GM23338 (cell line): ENCODE measurements around the gene FAM168A. TPM values are rescaled to one million over a fixed set of nuclear protein-coding genes. Genes with fewer than 3 reads are reported as not detected.

Experiments used
- ATAC-seq: fragments of 200-7000 bp; cut with Tn5 transposase; 3 replicates; pipeline ENCODE4 v1.9.1; 2020
- DNase-seq: peaks from one replicate; pipeline ENCODE4 v3.0.0-alpha.2; 2015; ENCODE audit warnings: low spot score
- H2AFZ ChIP-seq: fragments of 200-600 bp; sonication (generic); 2 replicates; pipeline ENCODE4 v1.8.0; 2016; ENCODE audit warnings: antibody characterized with exemption, mild to moderate bottlenecking, moderate library complexity
- H3F3A ChIP-seq: fragments of 200-600 bp; sonication (generic); replicated peaks from 2 replicates; pipeline ENCODE4 v1.8.0; 2017; ENCODE audit warnings: antibody characterized with exemption, mixed run types, low read depth
- H3K27ac ChIP-seq: fragments of 200-600 bp; sonication (generic); 2 replicates; pipeline ENCODE4 v1.6.1; 2016; ENCODE audit warnings: low read depth
- H3K27me3 ChIP-seq: fragments of 200-600 bp; sonication (generic); 2 replicates; pipeline ENCODE4 v1.8.0; 2016; ENCODE audit warnings: mild to moderate bottlenecking, mixed run types, moderate library complexity; ENCODE audit not compliant: insufficient read depth
- H3K36me3 ChIP-seq: fragments of 200-600 bp; sonication (generic); 2 replicates; pipeline ENCODE4 v1.8.0; 2016; ENCODE audit warnings: mild to moderate bottlenecking; ENCODE audit not compliant: insufficient read depth
- H3K4me1 ChIP-seq: fragments of 200-600 bp; sonication (generic); 2 replicates; pipeline ENCODE4 v1.8.0; 2016; ENCODE audit warnings: mild to moderate bottlenecking, moderate library complexity; ENCODE audit not compliant: insufficient read depth
- H3K4me2 ChIP-seq: fragments of 200-600 bp; sonication (generic); 2 replicates; pipeline ENCODE4 v1.7.1; 2017; ENCODE audit warnings: mixed run types
- H3K4me3 ChIP-seq: fragments of 200-600 bp; sonication (generic); 2 replicates; pipeline ENCODE4 v1.6.1; 2016; ENCODE audit warnings: mixed run types
- H3K79me2 ChIP-seq: fragments of 200-600 bp; sonication (generic); replicated peaks from 2 replicates; pipeline ENCODE4 v1.8.0; 2017; ENCODE audit warnings: mild to moderate bottlenecking; ENCODE audit not compliant: insufficient read depth
- H3K9me2 ChIP-seq: fragments of 200-600 bp; sonication (generic); 2 replicates; pipeline ENCODE4 v1.8.0; 2017; ENCODE audit not compliant: insufficient read depth
- H4K20me1 ChIP-seq: fragments of 200-600 bp; sonication (generic); replicated peaks from 2 replicates; pipeline ENCODE4 v1.8.0; 2017; ENCODE audit warnings: mild to moderate bottlenecking; ENCODE audit not compliant: insufficient read depth
- H3K27ac Mint-ChIP-seq: 2 replicates; pipeline ENCODE4 v1.8.0; 2020; ENCODE audit warnings: inconsistent platforms, mild to moderate bottlenecking, moderate library complexity, mixed read lengths
- H3K27me3 Mint-ChIP-seq: 3 replicates; pipeline ENCODE4 v1.8.0; 2022; ENCODE audit warnings: low read depth, mild to moderate bottlenecking, moderate library complexity, mixed read lengths, inconsistent platforms; ENCODE audit not compliant: insufficient read depth, poor library complexity
- H3K36me3 Mint-ChIP-seq: 3 replicates; pipeline ENCODE4 v1.8.0; 2021; ENCODE audit warnings: low read depth, mild to moderate bottlenecking, inconsistent platforms, moderate library complexity, mixed read lengths
- H3K4me1 Mint-ChIP-seq: 3 replicates; pipeline ENCODE4 v1.8.0; 2020; ENCODE audit warnings: mild to moderate bottlenecking, inconsistent platforms, mixed read lengths
- H3K4me3 Mint-ChIP-seq: 3 replicates; pipeline ENCODE4 v1.8.0; 2021; ENCODE audit warnings: moderate library complexity, mild to moderate bottlenecking, inconsistent platforms, mixed read lengths
- H3K9me3 Mint-ChIP-seq: 3 replicates; pipeline ENCODE4 v1.8.0; 2020; ENCODE audit warnings: moderate library complexity, mild to moderate bottlenecking, inconsistent platforms, mixed read lengths
- CREB1 ChIP-seq: fragments of 250-450 bp; sonication (Bioruptor Pico); IDR thresholded peaks from 2 replicates; pipeline ENCODE4 v1.5.0; 2020; ENCODE audit warnings: low read depth, mild to moderate bottlenecking, moderate library complexity
- CTCF ChIP-seq, 2 experiments: fragments of 200-600 bp in 1 of 2; sonication (generic) in 1 of 2; conservative IDR thresholded peaks; 2 replicates each; pipeline versions ENCODE4 v1.5.1 to v1.6.1; 2016 to 2017; ENCODE audit warnings: antibody characterized with exemption in 2 of 2, low read depth in 2 of 2, mild to moderate bottlenecking in 2 of 2, moderate library complexity in 1 of 2
- ETS1 ChIP-seq: IDR thresholded peaks from 2 replicates; pipeline ENCODE4 v1.6.1; 2016; ENCODE audit warnings: antibody characterized with exemption
- EZH2 ChIP-seq: fragments of 200-600 bp; sonication (generic); IDR thresholded peaks from one replicate; pipeline ENCODE4 v1.8.0; 2017; ENCODE audit warnings: antibody characterized with exemption, mild to moderate bottlenecking, low read depth; ENCODE audit not compliant: unreplicated experiment
- EZH2phosphoT487 ChIP-seq: fragments of 200-600 bp; sonication (generic); IDR thresholded peaks from one replicate; pipeline ENCODE4 v1.8.1; 2018; ENCODE audit warnings: antibody characterized with exemption; ENCODE audit not compliant: unreplicated experiment
- JUNB ChIP-seq: IDR thresholded peaks from one replicate; pipeline ENCODE4 v1.6.1; 2016; ENCODE audit warnings: antibody characterized with exemption; ENCODE audit not compliant: unreplicated experiment
- POLR2AphosphoS5 ChIP-seq: IDR thresholded peaks from 2 replicates; pipeline ENCODE4 v1.6.1; 2016; ENCODE audit warnings: antibody characterized with exemption, low read depth
- REST ChIP-seq: IDR thresholded peaks from one replicate; pipeline ENCODE4 v1.6.1; 2018; ENCODE audit warnings: antibody characterized with exemption; ENCODE audit not compliant: unreplicated experiment
- STAT1 ChIP-seq: IDR thresholded peaks from one replicate; pipeline ENCODE4 v1.6.1; 2016; ENCODE audit warnings: antibody characterized with exemption; ENCODE audit not compliant: unreplicated experiment
- ZNF114 ChIP-seq: fragments of 250-450 bp; sonication (Bioruptor Pico); IDR thresholded peaks from 2 replicates; pipeline ENCODE4 v1.5.0; 2020; ENCODE audit warnings: mild to moderate bottlenecking, moderate library complexity
- polyA plus RNA-seq: library from polyadenylated mRNA; unstranded; fragments of >200 nt; fragmentation: Nextera tagmentation; extraction: Ambion mirVana; gene quantifications from 2 replicates; pipeline ENCODE4 v1.2.1, GENCODE V29; 2016
- total RNA-seq: library from RNA; depleted of rRNA; stranded (reverse); fragments of >200 nt; shearing (Covaris generic); gene quantifications from 2 replicates; pipeline ENCODE4 v1.2.3, GENCODE V29; 2014

Gene FAM168A
- total and polyA plus RNA-seq, 2 experiments from 2014 or later = 8.0 to 20.3 TPM

- no peak for TF ChIP-seq ETS1
- TF ChIP-seq REST = no peak
- no peak for TF ChIP-seq EZH2
- no peak for TF ChIP-seq CTCF (conservative IDR thresholded peaks at IDR 0.05; ENCODE audit: low read depth in 2 of 2)
- no peak for TF ChIP-seq CREB1 (CRISPR knock-in tag)
- no peak for TF ChIP-seq JUNB
Measured at GRCh38 chr11:73395297-73396208, 202.4 kb downstream of the FAM168A start (continued).

GRCh38 chr11:73394416-73395296 is 203.3 kb downstream of the FAM168A start:
- H3K9me2 ChIP-seq = no peaks in the 10 kb centered on the region
- H3K4me3 Mint-ChIP-seq = no peak overlapping the region
- no peak for TF ChIP-seq CTCF (conservative IDR thresholded peaks at IDR 0.05; ENCODE audit: low read depth in 2 of 2)
- no peak for TF ChIP-seq EZH2phosphoT487
- TF ChIP-seq ZNF114 (CRISPR knock-in tag) = no peak
- no peak for TF ChIP-seq ETS1
- TF ChIP-seq POLR2AphosphoS5 = no peak
- no peak for TF ChIP-seq STAT1
- no peak for TF ChIP-seq REST

More at GRCh38 chr11:73394416-73395296, 203.3 kb downstream of the FAM168A start:
- Mint-ChIP-seq H3K4me1 (peaks cover 4% of the 10 kb centered on the region), H3K9me3 (no peaks in the 10 kb centered on the region; the same call in 2 of the 3 replicates), H3K27me3 (peaks cover 11% of the 10 kb centered on the region), H3K36me3 (no peaks in the 10 kb centered on the region), H3K27ac (no peak overlapping the region)
- no peaks in the 10 kb centered on the region for H3F3A ChIP-seq
- no peak overlapping the region for H3K27ac ChIP-seq
- H3K79me2 ChIP-seq = no peaks in the 10 kb centered on the region
- H4K20me1 ChIP-seq = no peaks in the 10 kb centered on the region
- no peak overlapping the region for H3K4me3 ChIP-seq
- no peak overlapping the region for H3K4me2 ChIP-seq
- H3K4me1 ChIP-seq = no peaks in the 10 kb centered on the region
- no peak for ATAC-seq
- DNase-seq = no peak
- no peak overlapping the region for H2AFZ ChIP-seq
- no peaks in the 10 kb centered on the region for H3K27me3 ChIP-seq
- no peaks in the 10 kb centered on the region for H3K36me3 ChIP-seq
